ENCODE measurements around the gene ECEL1. TPM values are rescaled to one million over a fixed set of nuclear protein-coding genes. Genes with fewer than 3 reads are reported as not detected.
A peak's percentile ranks its signal among the peaks of the same experiment; 100 is the strongest.
"Not testable (repeated sequence)": the region's sequence is repeated elsewhere in the genome, so short reads cannot be mapped to it uniquely, and the experiment has no call there.

ECEL1 gene
- total RNA-seq = under 1 TPM in 2 of 3 donors, not detected in 1; 0.16 to 0.24 TPM
- long read RNA-seq, donor 1, partial matches to known transcripts = 0 of 1 reads
- long read RNA-seq, donor 1, other reads (novel, unspliced or antisense) = 0 of 1 reads
- long read RNA-seq, donor 2 = 0 reads

GRCh38 chr2:232487385-232488096 lies at the start of gene ECEL1:
Gene ECEL1, minus strand, starts transcription at chr2:232487834. Its CDS starts 1,181 bp downstream, at chr2:232486653.
- Histone ChIP-seq H3K4me1 (ENCODE audit: low read depth) (peaks cover 5% of the 10 kb centered on the region), H3K4me3 (no peak within 1 kb of the TSS), H3K9me3 (no peaks in the 10 kb centered on the region), H3K36me3 (ENCODE audit: low read depth) (no peaks in the 10 kb centered on the region)
- DNase-seq = peak in 1 of 3 donors; percentile 18
- TF ChIP-seq CTCF (IDR thresholded peaks at IDR 0.05) = no peak
- intact Hi-C loops (cut with DNase I, micrococcal nuclease) = no loop called here
- peak; percentile 19 for ATAC-seq

- DNase-seq (peak in 1 of 3 donors; percentile 29), ATAC-seq (peak; percentile 73)
- Histone ChIP-seq H3K36me3 (ENCODE audit: low read depth) (no peaks in the 10 kb centered on the region), H3K4me3 (no peak overlapping the region), H3K4me1 (ENCODE audit: low read depth) (no peaks in the 10 kb centered on the region), H3K9me3 (no peaks in the 10 kb centered on the region)
- intact Hi-C loops (cut with DNase I, micrococcal nuclease) = no loop called here
- no peak for TF ChIP-seq CTCF (IDR thresholded peaks at IDR 0.05)
Measured at GRCh38 chr2:232537079-232537478, 49.4 kb upstream of the ECEL1 start.

- intact Hi-C loops (cut with DNase I, micrococcal nuclease) = no loop called here
- no peak for TF ChIP-seq CTCF (IDR thresholded peaks at IDR 0.05)
- ATAC-seq (no peak), DNase-seq (no peak)
- Histone ChIP-seq H3K4me1 (ENCODE audit: low read depth) (no peaks in the 10 kb centered on the region), H3K9me3 (no peaks in the 10 kb centered on the region), H3K36me3 (ENCODE audit: low read depth) (no peaks in the 10 kb centered on the region), H3K4me3 (no peak overlapping the region)
Measured at GRCh38 chr2:232535761-232536530, 48.3 kb upstream of the ECEL1 start.

GRCh38 chr2:232534940-232535651 lies 47.5 kb upstream of the ECEL1 start:
- H3K4me3 ChIP-seq = no peak overlapping the region
- no peaks in the 10 kb centered on the region for H3K36me3 ChIP-seq (ENCODE audit: low read depth)
- intact Hi-C loops (cut with DNase I, micrococcal nuclease) = no loop called here
- DNase-seq = no peak
- no peak for TF ChIP-seq CTCF (IDR thresholded peaks at IDR 0.05)
- H3K9me3 ChIP-seq = no peaks in the 10 kb centered on the region
- no peaks in the 10 kb centered on the region for H3K4me1 ChIP-seq (ENCODE audit: low read depth)
- no peak for ATAC-seq

GRCh38 chr2:232533944-232534710 lies 46.5 kb upstream of the ECEL1 start:
- Histone ChIP-seq H3K4me1 (ENCODE audit: low read depth) (no peaks in the 10 kb centered on the region), H3K4me3 (no peak overlapping the region), H3K9me3 (no peaks in the 10 kb centered on the region), H3K36me3 (ENCODE audit: low read depth) (no peaks in the 10 kb centered on the region)
- no peak for TF ChIP-seq CTCF (IDR thresholded peaks at IDR 0.05)
- ATAC-seq = no peak
- intact Hi-C loops (cut with DNase I, micrococcal nuclease) = no loop called here
- no peak for DNase-seq

GRCh38 chr2:232532821-232533220 lies 45.2 kb upstream of the ECEL1 start:
- ATAC-seq; intact Hi-C loops (cut with DNase I, micrococcal nuclease); DNase-seq; H3K4me1 ChIP-seq (ENCODE audit: low read depth); H3K9me3 ChIP-seq; H3K4me3 ChIP-seq; H3K36me3 ChIP-seq (ENCODE audit: low read depth): not testable (repeated sequence)

Data from mucosa of descending colon (tissue), 3 donors.